HepG2 (cell line): ENCODE measurements around the gene COQ8A. TPM values are rescaled to one million over a fixed set of nuclear protein-coding genes. Genes with fewer than 3 reads are reported as not detected.

Source experiments
- CAMTA2 ChIP-seq: sonication (generic); formaldehyde crosslinking; IDR thresholded peaks from 2 replicates; pipeline ENCODE4 v1.4.0; 2020; ENCODE audit warnings: mild to moderate bottlenecking, missing genetic modification reagents, borderline replicate concordance
- DR1 ChIP-seq: sonication (generic); formaldehyde crosslinking; IDR thresholded peaks from 2 replicates; pipeline ENCODE4 v1.8.0; 2021; ENCODE audit warnings: mild to moderate bottlenecking, missing genetic modification reagents, inconsistent platforms
- ELF1 ChIP-seq: sonication (generic); formaldehyde crosslinking; IDR thresholded peaks from 2 replicates; pipeline ENCODE4 v1.4.0; 2020; ENCODE audit warnings: missing genetic modification reagents
- MAZ ChIP-seq, 2 experiments: sonication (generic) in 1 of 2; formaldehyde crosslinking in 1 of 2; IDR thresholded peaks; 2 replicates each; pipeline versions ENCODE4 v1.5.0 to v1.6.1; 2012 to 2020; ENCODE audit warnings: low read depth in 2 of 2, mild to moderate bottlenecking in 2 of 2, borderline replicate concordance in 1 of 2, improper control_type of control experiment in 1 of 2, low read length in 1 of 2, missing genetic modification reagents in 1 of 2, moderate library complexity in 1 of 2
- MYNN ChIP-seq: sonication (generic); formaldehyde crosslinking; IDR thresholded peaks from 2 replicates; pipeline ENCODE4 v1.4.0; 2020; ENCODE audit warnings: mild to moderate bottlenecking, low read depth, missing genetic modification reagents
- NCOA2 ChIP-seq: sonication (generic); formaldehyde crosslinking; IDR thresholded peaks from 2 replicates; pipeline ENCODE4 v1.8.0; 2022; ENCODE audit warnings: inconsistent platforms
- SETDB1 ChIP-seq: sonication (generic); formaldehyde crosslinking; IDR thresholded peaks from 2 replicates; pipeline ENCODE4 v1.5.1; 2020; ENCODE audit warnings: missing genetic modification reagents, mild to moderate bottlenecking, borderline replicate concordance
- SMC3 ChIP-seq: IDR thresholded peaks from 2 replicates; pipeline ENCODE4 v1.6.1; 2011; ENCODE audit warnings: low read length, improper control_type of control experiment
- TRAFD1 ChIP-seq: sonication (generic); formaldehyde crosslinking; IDR thresholded peaks from 2 replicates; pipeline ENCODE4 v1.5.1; 2020; ENCODE audit warnings: missing genetic modification reagents, mild to moderate bottlenecking, borderline replicate concordance
- ZBTB4 ChIP-seq: sonication (generic); formaldehyde crosslinking; IDR thresholded peaks from 2 replicates; pipeline ENCODE4 v1.4.0; 2020; ENCODE audit warnings: missing genetic modification reagents, mild to moderate bottlenecking, borderline replicate concordance
- ZHX1 ChIP-seq: sonication (generic); formaldehyde crosslinking; IDR thresholded peaks from 2 replicates; pipeline ENCODE4 v1.8.1; 2022; ENCODE audit warnings: low read depth, mild to moderate bottlenecking, missing genetic modification reagents
- ZNF292 ChIP-seq: sonication (generic); formaldehyde crosslinking; IDR thresholded peaks from 2 replicates; pipeline ENCODE4 v1.8.1; 2022; ENCODE audit warnings: mild to moderate bottlenecking, low read depth, missing genetic modification reagents, borderline replicate concordance
- ZNF354B ChIP-seq: sonication (generic); formaldehyde crosslinking; IDR thresholded peaks from 2 replicates; pipeline ENCODE4 v1.8.0; 2022; ENCODE audit warnings: mild to moderate bottlenecking, missing genetic modification reagents
- ZNF687 ChIP-seq: sonication (generic); formaldehyde crosslinking; IDR thresholded peaks from 2 replicates; pipeline ENCODE4 v1.5.1; 2020; ENCODE audit warnings: mild to moderate bottlenecking, missing genetic modification reagents, moderate library complexity
- ZNF788 ChIP-seq: sonication (generic); formaldehyde crosslinking; IDR thresholded peaks from 2 replicates; pipeline ENCODE4 v1.5.0; 2020; ENCODE audit warnings: mild to moderate bottlenecking, missing genetic modification reagents, borderline replicate concordance
- polyA plus RNA-seq, 8 experiments: library from polyadenylated mRNA; depleted of rRNA in 3 of 8; stranded (reverse) in 7 of 8; unstranded in 1 of 8; fragments of >200 nt; fragmentation: Illumina TruSeq in 4 of 8; extraction: Trizol in 4 of 8; gene quantifications; 2 replicates each; pipeline versions ENCODE4 v1.2.1 to v1.2.3, GENCODE V29; 2011 to 2016; ENCODE audit warnings: low read depth in 4 of 8, missing spikeins in 1 of 8, mixed read lengths in 1 of 8; ENCODE audit not compliant: insufficient read depth in 1 of 8
- total RNA-seq, 5 experiments: library from RNA; depleted of rRNA; stranded (reverse); fragments of >200 nt; fragmentation: Illumina TruSeq; extraction: Trizol; gene quantifications; 2 replicates each; pipeline ENCODE4 v1.2.3, GENCODE V29; 2016; ENCODE audit warnings: low read depth in 1 of 5

Gene COQ8A
- total and polyA plus RNA-seq, 2 of the 13 experiments (the other 11 are each of a cell fraction or from before 2014, with no cell fraction given) = 60.4 to 88.7 TPM

- TF ChIP-seq ZBTB4 (CRISPR knock-in tag) = no peak
- no peak for TF ChIP-seq ZNF354B
- TF ChIP-seq MYNN (CRISPR knock-in tag) = peak; percentile 54; the same call in 1 of the 2 replicates
- TF ChIP-seq MAZ (IDR thresholded peaks at IDR 0.05; ENCODE audit: borderline replicate concordance, low read depth, low read length) = peak; percentile 73; the same call in 1 of the 2 replicates
- TF ChIP-seq MAZ (CRISPR knock-in tag; IDR thresholded peaks at IDR 0.05; ENCODE audit: low read depth) = peak; percentile 72; the same call in 1 of the 2 replicates
- TF ChIP-seq ZHX1 = no peak
- TF ChIP-seq TRAFD1 (CRISPR knock-in tag) = no peak
- TF ChIP-seq ZNF788 (CRISPR knock-in tag) = peak; percentile 46; the same call in 1 of the 2 replicates
- TF ChIP-seq ZNF292 (CRISPR knock-in tag) = no peak
- TF ChIP-seq SMC3 = peak; percentile 85
- no peak for TF ChIP-seq SETDB1 (CRISPR knock-in tag)
- TF ChIP-seq ZNF687 (CRISPR knock-in tag) = peak; percentile 69
- no peak for TF ChIP-seq DR1 (CRISPR knock-in tag)
- TF ChIP-seq NCOA2 (CRISPR knock-in tag) = 0 out of 2 replicates have a peak, but pooled peaks have one; percentile 19
- TF ChIP-seq ELF1 = no peak
- TF ChIP-seq CAMTA2 (CRISPR knock-in tag) = no peak
These were observed 27.4 kb upstream of the COQ8A start (continued) for GRCh38 chr1:226912587-226913176.
